HG02759 (cell line): ENCODE measurements around the gene ERGIC3.

ENCODE experiments used
- ATAC-seq: cut with Tn5 transposase; IDR thresholded peaks from one replicate; pipeline ENCODE4 v1.9.1; 2021; ENCODE audit warnings: mild to moderate bottlenecking, moderate library complexity; ENCODE audit not compliant: unreplicated experiment

The ERGIC3 gene

DNA sequence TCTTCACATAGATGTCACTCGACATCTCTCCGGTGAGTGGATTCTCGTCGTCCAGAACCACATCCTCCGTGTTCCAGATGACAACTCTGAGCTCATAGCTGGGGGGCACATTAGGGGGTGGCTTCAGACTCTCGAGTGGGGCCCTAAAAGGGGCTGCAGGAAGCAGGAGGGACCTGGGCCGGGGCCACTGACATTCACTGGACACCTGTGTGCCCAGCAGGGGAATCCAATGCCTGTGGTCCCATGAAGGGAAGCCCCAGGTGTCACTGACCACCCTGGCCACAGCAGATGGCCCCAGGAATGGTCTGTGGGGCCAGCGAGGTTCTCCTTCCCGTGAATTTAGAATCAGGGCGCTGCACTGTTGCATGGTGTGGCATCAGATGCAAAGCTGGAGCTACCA, 18.7 kb downstream of the ERGIC3 start:
- ATAC-seq: no peak

DNA sequence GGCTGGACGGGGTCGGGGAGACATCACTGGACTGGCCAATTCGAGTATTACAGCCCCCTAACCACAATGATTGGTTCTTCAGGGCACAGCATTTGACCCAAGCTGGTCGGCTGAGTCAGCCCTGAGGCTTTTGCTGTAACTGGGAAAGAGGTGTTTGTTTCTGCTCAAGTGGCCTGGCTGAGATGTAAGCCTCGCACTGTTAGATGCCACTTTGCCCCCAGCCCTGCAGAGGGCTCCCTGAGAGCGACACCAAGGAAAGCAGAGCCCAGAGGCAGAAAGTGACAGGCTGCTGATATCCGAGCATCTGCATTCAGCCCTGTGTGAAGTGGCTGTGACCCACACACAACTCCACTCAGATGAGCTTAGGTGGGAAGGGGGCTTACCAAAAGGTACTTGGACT, 19.4 kb downstream of the ERGIC3 start:
- ATAC-seq: no peak

DNA sequence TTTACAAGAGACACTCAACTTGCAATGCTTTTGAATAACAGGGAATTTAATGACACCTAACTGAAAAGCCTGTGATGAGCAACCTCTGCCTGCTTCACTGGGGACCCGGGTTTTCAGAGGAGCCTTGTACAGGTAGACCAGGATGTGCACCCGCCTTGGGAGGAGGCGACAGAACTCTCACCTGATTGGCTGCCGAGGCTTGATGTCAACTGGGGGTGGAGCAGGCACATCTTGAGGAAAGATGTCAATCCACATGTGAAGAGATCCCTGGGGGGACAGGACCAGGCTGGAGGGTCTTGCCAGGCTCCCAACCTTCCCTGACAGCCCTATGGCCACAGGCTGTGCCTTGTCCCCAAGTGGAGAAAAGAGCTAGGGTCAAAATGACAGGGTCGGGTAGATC, 19.8 kb downstream of the ERGIC3 start:
- no peak for ATAC-seq

DNA sequence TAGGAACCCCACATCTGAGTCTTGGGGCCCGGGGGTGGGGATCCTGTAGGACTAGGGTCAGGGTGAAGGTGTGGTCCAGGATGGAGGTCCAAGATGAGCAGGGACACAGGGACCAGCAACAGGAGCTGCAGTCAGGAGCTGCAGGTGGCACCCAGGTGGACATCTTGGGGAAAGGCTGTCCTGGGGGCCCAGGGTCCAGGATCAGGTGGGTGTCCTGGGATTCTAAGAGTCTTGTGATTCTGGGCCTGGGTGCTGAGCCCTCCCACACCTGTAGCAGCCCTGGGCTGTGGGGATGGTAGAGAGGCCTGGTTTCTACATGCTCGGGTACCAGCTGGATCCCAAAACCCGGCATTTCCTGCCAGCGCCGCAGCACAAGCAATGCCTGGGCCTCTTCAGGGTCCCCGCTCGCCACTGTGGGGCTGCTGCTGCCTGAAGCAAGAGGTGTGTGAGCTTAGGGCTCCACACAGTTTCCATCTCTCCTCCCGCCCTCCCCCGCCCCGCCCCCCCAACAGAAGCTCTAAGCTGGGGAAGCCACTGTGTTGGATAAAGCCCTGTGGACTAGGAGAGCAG, 20.7 kb downstream of the ERGIC3 start:
- ATAC-seq: no peak

DNA sequence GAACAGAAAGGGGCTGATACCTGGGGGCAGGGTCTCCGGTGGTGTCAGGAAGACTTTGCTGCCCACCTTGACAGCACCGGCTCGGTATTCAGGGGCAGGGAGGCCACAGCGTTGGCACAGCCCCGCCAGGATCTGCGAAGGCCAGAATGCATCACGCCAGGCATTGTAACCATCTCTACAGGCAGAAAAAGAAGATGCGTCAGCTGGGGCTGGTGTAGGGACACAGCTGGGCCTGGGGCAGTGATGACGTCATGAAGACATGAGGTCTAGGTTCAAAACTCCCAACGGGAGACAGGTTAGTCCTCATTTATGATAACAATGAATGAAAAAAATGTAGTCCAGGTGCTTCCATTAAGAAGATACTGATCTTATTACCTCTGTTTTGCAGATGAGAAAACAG, 22.0 kb downstream of the ERGIC3 start:
- ATAC-seq: no peak

DNA sequence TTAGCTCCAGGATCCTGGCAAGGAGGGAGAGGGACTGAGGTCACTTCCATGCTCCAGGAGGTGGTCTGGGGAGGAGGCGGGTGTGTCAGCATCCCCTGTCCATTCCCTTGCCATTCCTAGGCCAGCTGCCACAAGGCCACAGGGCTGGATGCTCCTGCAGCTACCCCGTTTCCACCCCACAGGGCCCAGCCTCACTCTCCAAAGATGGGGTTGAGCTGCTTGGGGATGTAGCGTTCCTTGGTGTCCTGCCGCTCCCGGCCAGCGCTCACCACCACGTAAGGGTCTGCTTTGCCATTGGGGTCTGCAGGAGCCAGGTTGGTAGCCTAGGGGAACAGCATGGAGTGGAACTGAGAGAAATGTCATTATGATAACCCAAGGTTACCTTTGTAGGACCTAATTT, 23.0 kb downstream of the ERGIC3 start:
- ATAC-seq: no peak

DNA sequence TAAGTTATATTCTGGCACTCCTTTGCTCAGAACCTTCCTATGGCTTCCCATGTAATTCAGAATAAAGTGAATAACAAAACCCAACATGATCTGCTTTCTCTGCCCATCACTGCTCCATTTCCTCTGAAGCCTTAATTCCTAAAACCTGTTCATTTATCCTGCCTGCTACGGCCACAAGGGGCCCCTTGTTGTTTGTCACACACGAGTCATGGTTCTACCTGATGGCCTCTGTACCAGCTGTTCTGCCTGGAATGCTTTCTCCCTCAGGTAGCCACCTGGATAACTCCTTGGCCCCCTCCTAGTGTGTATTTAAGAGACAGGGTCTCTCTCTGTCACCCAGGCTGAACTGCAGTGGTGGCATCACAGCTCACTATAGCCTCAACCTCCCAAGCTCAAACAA, 26.8 kb downstream of the ERGIC3 start:
- no peak for ATAC-seq

GRCh38 chr20:35571555-35571954, 29.7 kb downstream of the ERGIC3 start:
- no peak for ATAC-seq

- ATAC-seq: no peak
These were observed 31.0 kb downstream of the ERGIC3 start for GRCh38 chr20:35572838-35573237.

GRCh38 chr20:35575958-35576357, 34.1 kb downstream of the ERGIC3 start:
- no peak for ATAC-seq

DNA sequence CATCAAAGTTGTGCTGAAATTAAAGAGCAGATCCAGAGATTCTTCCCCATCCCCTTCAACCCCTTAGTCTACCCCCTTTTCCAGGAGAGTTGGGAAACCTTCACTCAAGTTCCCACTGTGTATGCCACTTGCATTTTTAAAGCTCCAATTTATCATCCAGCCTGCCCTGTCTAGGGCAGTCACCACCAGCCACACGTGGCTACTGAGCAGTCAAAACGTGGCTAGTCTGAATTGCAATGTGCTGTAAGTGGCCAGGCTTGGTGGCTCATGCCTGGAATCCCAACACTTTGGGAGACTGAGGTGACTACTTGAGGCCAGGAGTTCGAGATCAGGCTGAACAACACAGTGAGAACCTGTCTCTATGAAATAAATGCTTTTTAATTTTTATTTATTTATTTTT, 34.9 kb downstream of the ERGIC3 start:
- no peak for ATAC-seq

GRCh38 chr20:35578469-35578868, 36.6 kb downstream of the ERGIC3 start:
- ATAC-seq: no peak

- no peak for ATAC-seq
These were observed 37.3 kb downstream of the ERGIC3 start for GRCh38 chr20:35579196-35579595.

- no peak for ATAC-seq
These were observed 40.3 kb downstream of the ERGIC3 start for GRCh38 chr20:35582131-35582530.

DNA sequence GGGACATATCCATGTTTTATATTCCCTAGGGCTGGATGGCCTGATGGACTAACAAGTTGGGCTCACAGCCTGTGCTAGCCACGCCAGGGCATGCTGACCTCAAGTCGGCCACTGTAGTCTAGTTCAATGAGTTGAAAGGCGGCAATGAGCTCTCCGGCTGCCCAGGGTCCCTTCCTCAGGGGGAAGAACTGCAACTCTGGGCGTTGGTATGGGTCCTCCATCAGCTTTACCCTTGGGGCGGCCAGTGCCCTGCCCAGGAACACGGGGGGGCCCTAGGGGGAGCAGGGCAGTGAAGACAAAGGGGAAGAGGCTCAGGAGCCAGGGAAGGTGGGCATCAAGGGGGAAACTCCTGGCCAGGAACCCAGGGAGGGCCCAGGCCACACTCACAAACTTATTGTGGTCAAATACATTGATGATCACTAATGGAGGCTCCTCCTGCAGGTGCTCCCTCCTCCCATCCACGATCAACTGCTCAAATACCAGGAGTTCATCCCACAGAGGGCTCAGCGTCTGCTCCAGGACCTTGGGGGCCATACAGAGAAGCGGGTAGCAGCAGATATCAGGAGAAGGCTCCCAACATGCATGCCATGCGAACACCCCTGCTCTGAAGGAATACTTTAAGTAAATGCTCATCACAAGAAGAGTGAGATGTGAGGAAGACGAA, 41.0 kb downstream of the ERGIC3 start:
- no peak for ATAC-seq

- ATAC-seq: no peak
These were observed 42.0 kb downstream of the ERGIC3 start for GRCh38 chr20:35583636-35584560.

- no peak for ATAC-seq
These were observed 45.0 kb downstream of the ERGIC3 start for GRCh38 chr20:35586751-35587425.

DNA sequence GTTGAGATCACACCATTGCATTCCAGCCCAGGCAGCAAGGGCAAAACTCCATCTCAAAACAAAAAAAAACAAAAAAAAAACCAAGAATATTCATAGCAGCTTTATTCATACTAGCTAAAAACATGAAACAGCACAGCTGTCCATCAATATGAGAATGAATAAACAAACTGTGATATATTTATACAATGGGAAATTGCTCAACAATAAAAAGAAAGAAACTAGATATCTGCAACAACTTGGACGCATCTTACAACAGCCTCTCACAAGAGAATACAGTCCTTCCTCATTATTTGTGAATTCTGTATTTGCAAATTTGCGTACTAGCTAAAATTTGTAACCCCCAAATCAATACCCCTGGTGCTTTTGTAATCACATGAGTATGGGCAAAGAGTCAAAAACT, 45.6 kb downstream of the ERGIC3 start:
- no peak for ATAC-seq

DNA sequence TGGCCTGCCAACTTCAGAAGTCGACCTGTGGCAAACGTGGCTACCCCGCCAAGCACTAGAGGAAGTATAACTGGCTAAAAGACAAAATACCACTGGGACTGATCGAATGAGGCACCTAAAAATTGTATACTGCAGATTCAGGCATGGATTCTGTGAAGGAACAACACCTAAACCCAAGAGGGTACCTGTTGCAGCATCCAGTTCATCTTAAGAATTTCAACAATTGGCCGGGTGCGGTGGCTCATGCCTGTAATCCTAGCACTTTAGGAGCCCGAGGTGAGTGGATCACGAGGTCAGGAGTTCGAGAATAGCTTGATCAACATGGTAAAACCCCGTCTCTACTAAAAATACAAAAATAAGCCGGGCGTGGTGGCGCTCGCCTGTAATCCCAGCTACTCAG, 46.5 kb downstream of the ERGIC3 start:
- no peak for ATAC-seq

GRCh38 chr20:35592339-35592974, 50.6 kb downstream of the ERGIC3 start:
- ATAC-seq: no peak

DNA sequence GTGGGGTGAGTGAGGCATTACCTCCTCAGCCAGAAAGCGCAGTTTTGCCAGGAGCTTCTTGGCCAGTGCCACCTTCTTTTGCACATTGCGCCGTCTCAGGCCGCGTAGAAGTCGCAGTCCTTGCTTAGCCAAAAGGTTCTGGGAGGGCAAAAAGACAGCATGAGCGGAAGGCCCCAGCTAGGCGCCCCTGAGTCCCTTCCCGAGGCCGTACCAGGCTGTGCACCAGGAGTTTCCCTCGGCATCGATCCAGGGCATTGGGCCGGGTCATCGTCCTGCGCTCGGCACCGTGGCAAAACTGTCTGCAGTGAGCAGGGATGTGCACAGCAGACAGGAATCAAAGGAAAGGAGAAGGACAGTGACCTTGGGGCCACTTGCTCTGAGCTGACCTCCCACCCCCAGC, 53.6 kb downstream of the ERGIC3 start:
- no peak for ATAC-seq
